HG02759 (cell line): ENCODE results near the gene CTXN1.
A peak's percentile ranks its signal among the peaks of the same experiment; 100 is the strongest.
"Not testable (repeated sequence)": the region's sequence is repeated elsewhere in the genome, so short reads cannot be mapped to it uniquely, and the experiment has no call there.

Source experiments
- ATAC-seq: cut with Tn5 transposase; IDR thresholded peaks from one replicate; pipeline ENCODE4 v1.9.1; 2021; ENCODE audit warnings: mild to moderate bottlenecking, moderate library complexity; ENCODE audit not compliant: unreplicated experiment

The CTXN1 gene

GRCh38 chr19:7926021-7926726 lies at the start of gene CTXN1:
Gene CTXN1, minus strand, starts transcription at chr19:7926135. Its CDS starts 597 bp downstream, at chr19:7925538.
- peak; percentile 49 for ATAC-seq

GRCh38 chr19:7975037-7975436 lies 49.1 kb upstream of the CTXN1 start:
- no peak for ATAC-seq

DNA sequence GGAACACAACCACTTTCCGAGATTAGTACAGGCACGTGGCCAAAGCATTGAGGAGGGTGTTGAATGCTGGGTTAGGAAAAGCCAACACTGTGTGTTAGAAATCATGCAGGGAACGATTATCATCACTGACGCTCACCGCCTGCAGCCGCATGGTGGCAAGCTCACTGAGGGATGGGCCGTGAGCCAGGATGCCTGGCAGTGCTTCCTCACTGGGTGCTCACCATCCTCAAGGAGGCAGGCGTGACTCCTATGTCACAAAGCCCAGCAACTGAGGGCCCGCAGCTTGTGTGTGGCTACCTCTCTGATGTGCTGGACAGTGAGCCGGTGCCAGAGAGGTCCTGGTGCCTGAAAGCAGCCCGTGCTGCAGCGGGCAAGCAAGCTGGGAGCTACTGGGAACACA lies 47.9 kb upstream of the CTXN1 start:
- no peak for ATAC-seq

GRCh38 chr19:7971553-7972520 lies 45.9 kb upstream of the CTXN1 start:
- ATAC-seq, result no peak

DNA sequence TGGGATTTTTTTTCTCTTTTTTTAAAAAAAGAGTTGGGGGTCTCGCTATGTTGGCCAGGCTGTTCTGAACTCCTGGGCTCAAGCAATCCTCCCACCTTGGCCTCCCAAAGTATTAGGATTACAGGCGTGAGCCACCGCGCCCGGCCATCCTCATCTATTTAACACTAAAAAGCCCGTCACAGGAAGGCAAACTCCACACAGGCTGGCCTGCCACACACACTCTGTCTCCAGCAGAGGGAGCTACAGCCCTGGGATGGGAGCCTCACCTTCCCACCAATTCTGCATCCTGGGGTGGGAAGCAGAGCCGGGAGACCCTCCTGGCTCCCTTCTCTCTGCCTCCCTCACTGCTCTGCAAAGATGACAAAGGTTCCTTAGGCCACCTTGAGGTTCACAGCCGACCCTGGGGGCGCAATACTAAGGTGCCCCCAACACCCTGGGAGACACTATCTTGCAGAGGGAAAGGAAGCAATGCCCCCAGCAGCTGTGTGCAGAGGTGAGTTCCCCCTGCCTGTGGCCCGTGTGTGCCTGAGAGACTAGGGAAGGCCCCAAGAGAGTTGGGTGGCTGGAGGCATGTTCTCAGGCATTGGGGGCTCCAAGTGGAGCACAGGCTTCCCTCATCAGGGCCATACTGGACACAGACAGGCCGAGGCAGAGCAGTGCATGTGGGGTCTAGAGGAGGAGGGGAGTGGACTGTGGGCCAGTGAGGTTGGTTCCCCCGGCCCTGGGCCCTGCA lies 44.9 kb upstream of the CTXN1 start:
- no peak for ATAC-seq

GRCh38 chr19:7969555-7969939 lies 43.6 kb upstream of the CTXN1 start:
- no peak for ATAC-seq

DNA sequence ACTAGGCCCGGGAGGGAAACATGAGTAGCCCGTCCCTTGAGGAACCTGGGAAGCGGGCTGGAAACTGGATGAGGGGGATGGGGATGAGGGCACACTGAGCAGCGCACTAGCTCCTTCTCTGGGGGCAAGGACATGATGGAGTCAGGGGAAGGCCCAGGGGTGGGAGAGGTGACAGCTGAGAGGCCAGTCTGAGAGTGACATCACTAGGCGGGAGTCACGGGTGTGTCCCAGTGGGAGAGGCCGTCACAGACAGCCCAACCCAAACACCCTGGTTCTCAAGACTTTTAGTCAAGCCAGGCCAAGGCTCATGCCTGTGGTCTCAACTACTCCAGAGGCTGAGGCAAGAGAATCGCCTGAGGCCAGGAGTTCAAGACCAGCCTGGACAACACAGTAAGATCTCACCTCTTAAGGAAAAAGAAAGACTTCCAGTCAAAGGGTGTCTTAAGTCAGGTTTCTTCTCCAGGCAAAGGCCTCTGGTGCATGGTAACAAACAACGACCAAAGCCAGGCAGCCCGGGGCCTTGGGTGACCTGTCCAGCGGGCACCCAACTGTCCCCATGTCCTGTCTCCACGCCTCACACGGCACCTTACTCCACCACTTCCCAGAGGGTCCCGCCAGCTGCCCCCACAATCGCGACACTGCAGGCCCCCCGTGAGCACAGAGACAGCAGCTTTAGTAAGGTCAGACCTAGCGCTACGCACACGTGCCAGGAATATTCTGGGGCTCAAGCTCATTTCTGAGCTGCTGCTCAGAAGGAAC lies 43.0 kb upstream of the CTXN1 start:
- ATAC-seq, result no peak

- no peak for ATAC-seq
Measured at GRCh38 chr19:7968008-7968795, 42.3 kb upstream of the CTXN1 start.

- no peak for ATAC-seq
Measured at GRCh38 chr19:7965921-7966665, 40.2 kb upstream of the CTXN1 start.

- no peak for ATAC-seq
Measured at GRCh38 chr19:7965259-7965841, 39.4 kb upstream of the CTXN1 start.

DNA sequence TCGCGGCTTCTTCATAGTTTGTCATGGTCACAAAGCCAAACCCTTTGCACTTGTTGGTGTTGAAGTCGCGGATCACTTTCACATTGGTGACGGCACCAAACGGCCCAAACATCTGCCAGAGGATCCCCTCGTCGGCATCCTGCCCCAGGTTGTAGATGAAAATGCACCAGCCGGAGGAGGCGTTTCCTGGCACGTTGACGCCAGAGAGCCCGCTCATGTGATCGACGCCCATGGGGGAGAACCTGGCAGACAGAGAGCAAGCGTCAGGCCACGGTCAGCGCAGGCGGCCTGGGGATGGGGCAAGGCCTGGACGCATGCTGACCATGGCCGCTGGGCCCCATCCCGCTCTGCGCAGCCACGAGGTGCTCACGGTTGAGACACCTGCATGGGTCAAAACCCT lies 37.6 kb upstream of the CTXN1 start:
- no peak for ATAC-seq

DNA sequence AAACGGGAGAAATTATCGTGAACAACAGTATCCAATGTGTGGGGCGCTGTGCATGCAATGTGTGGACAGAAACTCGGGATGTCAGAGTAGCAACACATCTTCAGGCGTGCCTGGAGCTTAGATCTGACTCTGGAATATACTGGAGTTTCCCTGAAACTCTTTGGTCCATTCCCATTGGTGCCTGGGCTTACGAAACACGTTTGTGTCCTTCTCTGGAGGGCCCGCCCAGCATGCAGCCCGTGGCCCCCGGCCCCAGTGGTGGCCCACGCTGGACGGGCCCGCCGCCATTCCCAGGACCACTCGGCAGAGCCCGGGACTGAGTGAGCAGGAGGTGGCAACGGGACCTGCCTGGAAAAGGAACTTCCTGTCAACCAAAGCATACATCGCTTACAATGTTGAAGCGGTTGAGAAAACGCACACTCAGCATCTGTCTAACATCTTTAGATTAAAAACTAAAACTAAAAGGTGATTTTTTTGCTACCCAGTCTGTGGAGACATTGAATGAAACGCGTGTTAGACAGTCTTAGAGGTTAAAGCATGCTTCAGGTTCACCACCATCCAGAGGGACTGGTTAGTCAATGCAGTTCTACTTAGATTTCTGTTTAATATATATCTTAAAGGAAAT lies 36.8 kb upstream of the CTXN1 start:
- no peak for ATAC-seq

DNA sequence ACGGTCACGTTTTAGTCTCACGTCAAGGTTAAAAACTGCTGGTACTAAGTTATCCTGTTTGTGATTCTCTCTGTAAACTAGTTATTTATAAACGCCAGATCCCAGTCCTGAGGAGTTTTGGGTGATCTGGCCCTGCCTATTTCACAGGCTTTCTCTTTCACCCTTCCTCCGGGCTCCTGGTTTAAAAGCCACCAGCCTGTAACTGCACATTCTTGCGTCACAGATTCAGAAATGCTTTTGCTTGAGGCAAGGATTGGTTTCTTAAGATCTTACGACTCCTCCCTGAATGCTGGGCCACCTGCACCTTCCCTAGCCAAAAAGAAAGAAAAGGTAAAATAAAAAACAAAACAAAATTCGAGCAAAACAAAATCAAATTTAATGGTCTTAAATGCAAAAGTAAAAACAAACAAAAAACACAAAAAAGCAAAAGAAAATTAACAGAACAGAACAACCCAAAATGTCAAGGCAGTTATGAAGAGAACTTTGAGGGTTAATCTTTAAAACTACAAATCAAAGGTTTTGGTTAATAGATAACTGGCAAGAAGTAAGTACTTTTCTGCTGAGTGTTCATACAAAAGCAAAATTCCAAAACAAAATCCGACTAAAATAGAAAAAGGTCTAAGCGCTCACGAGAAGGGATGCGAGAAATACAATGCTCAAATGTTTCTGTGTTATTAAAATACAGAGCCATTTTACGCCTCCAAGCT lies 36.1 kb upstream of the CTXN1 start:
- ATAC-seq, result no peak

GRCh38 chr19:7961082-7961481 lies 35.1 kb upstream of the CTXN1 start:
- ATAC-seq, result not testable (repeated sequence)

- ATAC-seq, result no peak
Measured at GRCh38 chr19:7959211-7959610, 33.3 kb upstream of the CTXN1 start.

- no peak for ATAC-seq
Measured at GRCh38 chr19:7955696-7956095, 29.8 kb upstream of the CTXN1 start.

- ATAC-seq, result no peak
Measured at GRCh38 chr19:7953576-7953975, 27.6 kb upstream of the CTXN1 start.

GRCh38 chr19:7953060-7953459 lies 27.1 kb upstream of the CTXN1 start:
- no peak for ATAC-seq
